Measurements from ENCODE around the gene CTDP1.

Gene CTDP1

GRCh38 chr18:79784965-79785770 is 105.6 kb downstream of the CTDP1 start:
- no peak for DNase-seq (ENCODE audit: low read depth in 2 of 2)

- DNase-seq (ENCODE audit: low read depth in 2 of 2) = no peak
Observed at GRCh38 chr18:79785831-79786230, 106.2 kb downstream of the CTDP1 start.

- no peak for DNase-seq (ENCODE audit: low read depth in 2 of 2)
Observed at GRCh38 chr18:79786304-79786703, 106.7 kb downstream of the CTDP1 start.

GRCh38 chr18:79786786-79787526 is 107.4 kb downstream of the CTDP1 start:
- DNase-seq (ENCODE audit: low read depth in 2 of 2) = no peak

GRCh38 chr18:79787527-79787864 is 107.9 kb downstream of the CTDP1 start:
- no peak for DNase-seq (ENCODE audit: low read depth in 2 of 2)

GRCh38 chr18:79787865-79788733 is 108.5 kb downstream of the CTDP1 start:
- DNase-seq (ENCODE audit: low read depth in 2 of 2) = no peak

- DNase-seq (ENCODE audit: low read depth in 2 of 2) = no peak
Observed at GRCh38 chr18:79788734-79789085, 109.1 kb downstream of the CTDP1 start.

- DNase-seq (ENCODE audit: low read depth in 2 of 2) = no peak
Observed at GRCh38 chr18:79789091-79789891, 109.7 kb downstream of the CTDP1 start.

- DNase-seq (ENCODE audit: low read depth in 2 of 2) = no peak
Observed at GRCh38 chr18:79789901-79790890, 110.6 kb downstream of the CTDP1 start.

GRCh38 chr18:79790996-79791972 is 111.7 kb downstream of the CTDP1 start:
- DNase-seq (ENCODE audit: low read depth in 2 of 2) = no peak

- no peak for DNase-seq (ENCODE audit: low read depth in 2 of 2)
Observed at GRCh38 chr18:79792096-79792987, 112.7 kb downstream of the CTDP1 start.

GRCh38 chr18:79792988-79793355 is 113.4 kb downstream of the CTDP1 start:
- no peak for DNase-seq (ENCODE audit: low read depth in 2 of 2)

- no peak for DNase-seq (ENCODE audit: low read depth in 2 of 2)
Observed at GRCh38 chr18:79794846-79795245, 115.2 kb downstream of the CTDP1 start.

GRCh38 chr18:79795446-79795845 is 115.8 kb downstream of the CTDP1 start:
- DNase-seq (ENCODE audit: low read depth in 2 of 2) = no peak

- no peak for DNase-seq (ENCODE audit: low read depth in 2 of 2)
Observed at GRCh38 chr18:79796016-79796415, 116.4 kb downstream of the CTDP1 start.

- no peak for DNase-seq (ENCODE audit: low read depth in 2 of 2)
Observed at GRCh38 chr18:79796531-79797405, 117.2 kb downstream of the CTDP1 start.

All from stimulated activated CD8-positive, alpha-beta memory T cell treated with anti-CD3 and anti-CD28 coated beads, Interleukin-2, amount 100 ng/mL, for 1 hour (primary cell).